SIG-M5 treated with dmso at 0.1 percent for 504 hours (cell line): Measurements from ENCODE around the gene ANGPTL5.
"Not testable (repeated sequence)": the region's sequence is repeated elsewhere in the genome, so short reads cannot be mapped to it uniquely, and the experiment has no call there.

ENCODE experiments used
- DNase-seq: peaks from one replicate; lab custom pipeline; 2025; ENCODE audit not compliant: unreplicated experiment; lab: John Stamatoyannopoulos, UW

Gene ANGPTL5

DNA sequence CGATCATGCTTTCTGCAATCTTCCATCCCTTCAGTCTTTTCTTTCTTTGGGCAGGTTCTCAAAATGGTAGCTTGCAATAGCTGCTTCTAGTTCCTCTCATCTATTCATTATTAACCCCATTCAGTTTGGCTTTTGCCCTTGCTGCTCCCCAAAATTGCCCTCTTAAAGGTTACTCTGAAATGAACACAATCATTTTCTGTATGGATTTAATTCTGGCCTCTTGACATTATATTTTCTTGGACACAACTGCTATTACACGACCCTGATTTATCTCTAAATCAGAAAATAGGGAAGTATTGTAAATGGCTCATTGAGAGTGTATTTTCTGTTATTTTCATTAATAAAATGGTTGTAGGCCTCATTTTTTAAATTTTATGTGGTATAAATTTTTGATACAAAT lies at the start of gene ANGPTL5:
Gene ANGPTL5 (minus strand): TSS at position 101 of the 400 bp plus-strand sequence. CDS start 8,613 bp downstream, outside the sequence.
- no peak for DNase-seq

DNA sequence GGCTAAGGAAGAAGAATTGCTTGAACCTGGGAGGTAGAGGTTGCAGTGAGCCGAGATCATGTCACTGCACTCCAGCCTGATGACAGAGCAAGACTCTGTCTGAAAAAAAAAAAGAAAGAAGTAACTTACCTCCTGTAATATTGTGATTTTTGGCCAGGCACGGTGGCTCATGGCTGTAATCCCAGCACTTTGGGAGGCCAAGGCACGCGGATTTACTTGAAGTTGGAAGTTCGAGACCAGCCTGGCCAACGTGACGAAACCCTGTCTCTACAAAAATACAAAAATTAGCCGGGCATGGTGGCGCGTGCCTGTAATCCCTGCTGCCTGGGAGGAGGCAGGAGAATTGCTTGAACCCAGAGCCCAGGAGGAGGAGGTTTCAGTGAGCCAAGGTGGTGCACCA lies 47.9 kb upstream of the ANGPTL5 start:
- not testable (repeated sequence) for DNase-seq

DNA sequence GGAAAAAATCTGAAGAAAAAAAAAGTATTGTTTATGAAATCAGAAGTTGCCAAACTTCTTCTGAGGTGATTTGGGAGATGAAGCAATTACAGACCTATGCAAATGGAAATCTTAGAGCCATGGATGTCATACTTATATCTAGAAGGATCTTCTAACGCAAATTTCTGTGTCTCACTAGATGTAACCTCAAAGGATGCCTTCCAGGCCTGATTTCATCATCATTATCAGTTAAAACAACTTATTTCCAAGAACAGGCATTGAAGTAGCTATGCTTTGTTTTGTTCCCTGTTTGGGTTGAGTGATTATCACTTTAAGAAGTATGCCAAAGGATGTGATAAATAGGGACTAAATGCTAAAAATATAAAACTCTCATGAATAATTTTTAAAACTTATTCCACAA lies 43.9 kb upstream of the ANGPTL5 start:
- no peak for DNase-seq

DNA sequence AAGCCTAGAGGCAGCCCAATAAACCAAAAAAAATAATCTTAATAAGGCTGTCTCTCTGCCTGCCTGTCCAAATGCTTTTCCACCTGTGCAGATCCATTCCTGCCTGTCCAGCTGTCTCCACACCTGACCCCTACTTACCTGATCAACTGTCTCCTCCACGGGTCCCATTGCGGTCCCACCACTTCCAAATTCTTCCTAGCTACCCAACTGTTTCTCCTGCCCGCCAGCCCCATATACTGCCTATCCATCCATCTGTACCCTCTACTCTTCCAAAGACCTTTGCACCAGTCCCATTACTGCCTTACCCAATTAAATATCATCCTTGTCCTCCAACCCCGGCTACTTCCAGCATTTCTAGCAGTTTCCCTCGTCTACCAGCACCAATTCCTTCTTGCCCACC lies 39.4 kb upstream of the ANGPTL5 start:
- no peak for DNase-seq

DNA sequence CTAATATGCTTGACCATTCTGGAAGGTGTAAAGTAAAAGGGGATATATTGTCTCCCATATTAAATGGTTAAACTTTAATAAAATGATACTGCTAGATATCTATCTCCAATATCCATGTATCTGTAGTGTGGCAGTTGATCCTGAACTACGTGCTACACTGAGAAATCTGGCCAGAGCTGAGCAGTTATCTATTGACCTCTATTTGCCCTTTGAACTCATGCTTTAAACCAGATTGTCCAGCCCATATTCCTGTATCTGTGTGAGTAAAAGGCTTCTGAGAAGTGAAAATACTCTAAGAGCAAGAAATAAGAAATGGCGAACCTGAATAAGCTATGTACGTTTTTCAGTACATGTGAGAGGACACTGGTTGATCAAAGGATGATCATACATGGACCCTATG lies 39.0 kb upstream of the ANGPTL5 start:
- no peak for DNase-seq

DNA sequence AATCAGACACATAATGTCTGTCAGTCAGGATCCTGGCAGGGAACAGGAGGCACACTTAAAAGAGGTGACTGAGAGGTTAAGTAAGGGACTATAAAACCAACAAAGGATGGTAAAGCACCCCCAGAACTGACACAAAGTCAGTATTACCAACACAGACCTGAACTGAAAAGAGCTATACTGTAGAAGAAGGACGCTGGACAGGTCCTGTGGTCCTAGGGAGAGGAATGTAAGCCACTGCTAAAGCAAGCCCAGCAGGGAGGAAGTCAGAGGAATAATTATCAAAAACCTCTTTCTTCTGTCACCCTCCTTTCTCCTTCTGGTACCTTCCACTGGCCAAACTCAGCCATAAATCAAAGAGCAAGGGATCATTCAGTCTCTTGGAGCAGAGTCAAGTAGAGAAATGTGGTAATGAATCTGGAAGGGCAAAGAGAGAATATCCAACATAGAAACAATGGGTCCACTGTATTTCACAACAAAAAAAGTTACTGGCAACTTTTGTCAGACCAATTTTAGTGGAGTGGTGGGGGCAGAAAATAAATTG lies 33.4 kb upstream of the ANGPTL5 start:
- no peak for DNase-seq

DNA sequence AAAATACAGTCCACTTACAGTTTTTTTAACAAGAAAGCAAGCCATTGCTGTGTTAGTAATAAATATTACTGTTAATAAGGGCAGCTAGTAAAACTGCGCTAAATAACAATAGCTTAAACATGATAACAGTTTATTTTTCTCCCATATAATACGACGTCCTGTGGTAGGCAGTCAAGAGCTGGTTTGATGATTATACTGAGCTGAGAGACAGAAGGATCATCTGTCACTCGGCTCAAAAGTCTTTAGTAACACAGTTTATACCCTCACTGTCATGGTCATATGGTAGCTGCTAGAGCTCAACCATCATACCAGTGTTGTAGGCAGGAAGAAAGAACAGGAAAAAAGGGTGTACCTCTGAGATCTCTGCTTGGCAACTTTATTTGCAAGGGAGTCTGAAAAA lies 29.1 kb upstream of the ANGPTL5 start:
- DNase-seq: no peak

DNA sequence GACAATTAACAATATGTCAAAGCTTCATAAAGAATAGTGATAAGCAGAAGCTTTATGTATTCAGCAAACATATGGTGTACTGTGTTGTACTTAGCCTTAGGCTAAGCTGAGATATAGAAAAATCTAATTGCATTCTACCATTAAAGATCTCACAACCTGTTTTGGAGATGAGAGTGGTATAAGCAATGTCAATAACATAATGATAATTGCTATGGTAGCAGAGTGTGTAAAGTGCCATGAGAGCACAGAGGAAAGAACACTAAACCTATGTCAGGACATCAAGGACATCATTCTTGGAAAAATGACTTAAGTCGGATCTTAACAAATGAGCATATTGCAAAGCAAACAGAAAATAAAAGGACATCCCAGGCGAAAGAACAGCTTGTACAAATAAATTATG lies 28.6 kb upstream of the ANGPTL5 start:
- DNase-seq: no peak

DNA sequence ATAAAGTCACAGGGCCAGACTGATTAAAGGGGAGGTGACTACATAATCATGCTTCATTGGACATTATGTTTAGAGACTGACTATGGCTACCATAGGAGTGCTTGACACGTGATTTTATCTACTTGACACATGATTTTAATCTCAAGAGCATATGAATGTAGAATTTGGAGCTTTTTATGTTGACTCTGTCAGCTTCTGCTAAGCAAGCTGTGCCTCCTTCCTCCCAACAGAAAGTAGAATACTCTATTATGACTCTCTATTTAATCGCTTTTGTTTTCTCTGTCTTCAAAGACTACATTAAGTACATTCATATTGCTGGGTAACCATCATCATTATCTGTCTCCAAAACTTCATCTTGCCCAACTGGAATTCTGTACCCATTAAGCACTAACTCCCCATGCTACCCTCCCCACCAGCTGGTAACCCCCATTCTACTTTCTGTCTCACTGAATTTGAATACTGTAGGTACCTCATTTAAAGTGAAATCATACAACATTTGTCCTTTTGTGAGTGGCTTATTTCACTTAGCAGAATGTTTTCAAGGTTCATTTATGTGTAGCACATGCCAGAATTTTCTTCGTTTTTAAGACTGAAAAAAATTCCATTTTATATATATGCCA lies 24.7 kb upstream of the ANGPTL5 start:
- DNase-seq: no peak

DNA sequence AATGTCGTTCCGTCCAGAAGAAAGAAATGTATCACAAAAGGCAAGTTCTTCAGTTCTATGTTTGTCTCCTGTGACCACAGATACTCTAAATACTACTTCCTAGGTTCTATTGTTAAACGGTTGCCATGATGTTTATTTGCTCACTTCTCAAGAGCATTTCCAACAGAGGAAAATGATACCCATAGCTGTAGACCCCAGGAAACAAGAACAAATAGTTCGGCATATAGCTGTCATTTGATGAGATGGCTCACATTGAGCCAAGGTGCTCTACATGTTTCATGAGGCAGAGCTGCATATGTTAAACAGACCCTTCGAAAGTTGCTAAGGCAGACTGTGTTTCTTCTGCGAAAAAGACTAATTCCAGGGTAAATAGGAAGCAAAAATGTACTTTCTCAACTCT lies 15.4 kb upstream of the ANGPTL5 start:
- DNase-seq: no peak

DNA sequence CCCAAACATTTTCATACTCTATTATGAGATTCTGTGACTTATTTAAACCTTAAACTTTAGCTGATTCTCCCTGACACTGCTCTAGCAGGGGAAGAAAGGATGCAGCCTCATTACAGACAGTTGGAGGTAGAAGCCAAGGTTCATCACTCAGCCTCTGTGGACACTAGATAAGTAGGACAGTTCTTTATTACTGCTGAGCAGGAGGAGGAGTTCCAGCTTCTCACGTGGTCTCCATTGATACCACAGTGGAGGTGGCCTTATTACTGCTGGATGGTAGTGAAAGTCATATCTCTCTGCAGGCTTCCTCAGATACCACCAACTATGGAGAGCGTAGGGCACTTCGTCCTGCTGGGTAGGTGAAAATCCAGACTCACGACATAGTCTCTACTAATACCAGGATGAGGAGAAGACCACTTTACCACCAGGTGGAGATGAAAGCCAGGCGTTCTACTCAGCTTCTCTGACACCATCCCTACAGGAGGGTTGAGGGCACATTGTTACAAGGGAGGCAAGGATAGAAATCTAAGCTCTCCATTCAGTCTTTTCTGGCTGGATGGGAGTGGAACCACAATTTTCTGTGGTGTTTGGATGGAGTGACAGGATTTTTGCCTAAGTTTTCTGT lies 13.1 kb upstream of the ANGPTL5 start:
- DNase-seq: no peak

DNA sequence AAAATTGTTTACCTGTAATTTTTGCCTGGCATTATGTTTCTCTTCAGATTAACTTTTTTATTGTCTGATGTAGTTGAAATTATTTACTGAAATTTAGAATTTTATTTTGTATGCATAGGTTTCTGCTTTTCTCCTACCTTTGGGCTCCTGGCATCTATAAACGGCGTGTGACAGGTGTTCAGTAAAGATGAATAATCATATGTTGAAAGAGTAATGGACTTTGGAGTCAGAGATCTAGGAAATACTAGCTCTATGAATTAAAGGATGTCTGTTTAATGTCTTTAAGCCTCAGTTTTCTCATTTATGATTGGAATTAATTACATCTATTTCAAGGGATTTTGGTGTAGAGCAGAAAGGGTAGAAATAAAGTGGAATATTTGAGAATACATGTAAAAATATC lies 7.2 kb upstream of the ANGPTL5 start:
- no peak for DNase-seq

DNA sequence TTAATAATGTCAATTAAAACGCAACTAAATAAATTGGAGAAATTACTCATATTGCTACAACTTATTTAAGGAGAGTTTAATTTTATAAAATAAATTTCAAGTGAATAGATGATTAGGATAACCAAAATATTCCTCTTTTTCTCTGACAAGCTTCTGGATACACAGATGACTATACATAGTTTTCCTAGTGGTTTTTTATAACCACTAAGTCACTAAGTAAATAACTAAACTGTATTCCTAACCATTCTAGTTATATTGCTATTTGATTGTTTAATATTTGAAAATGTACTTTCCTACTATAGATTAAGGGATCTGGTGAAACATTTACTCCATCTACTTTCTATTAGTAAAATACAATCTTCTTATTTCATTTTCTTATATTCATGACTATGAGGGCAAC lies 4.7 kb upstream of the ANGPTL5 start:
- no peak for DNase-seq

DNA sequence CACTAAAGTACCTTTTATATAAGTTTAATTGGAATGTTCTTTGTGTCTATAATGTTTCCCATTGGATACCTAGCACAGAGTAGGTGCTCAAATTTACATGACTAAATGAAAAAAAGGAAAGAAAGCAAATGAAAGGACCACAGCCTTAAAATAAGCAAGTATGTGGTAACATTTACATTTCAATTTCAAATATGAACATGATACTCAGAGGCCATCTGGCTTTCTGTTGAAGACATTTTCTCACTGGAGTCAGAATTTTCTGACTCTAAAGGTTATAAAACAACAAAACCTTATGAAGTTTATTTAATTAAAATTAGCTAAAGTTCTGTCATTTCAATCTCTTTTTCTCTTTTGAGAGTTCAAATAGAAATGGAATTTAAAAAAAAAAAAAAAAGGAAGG lies 904 bp upstream of the ANGPTL5 start:
- DNase-seq: no peak

DNA sequence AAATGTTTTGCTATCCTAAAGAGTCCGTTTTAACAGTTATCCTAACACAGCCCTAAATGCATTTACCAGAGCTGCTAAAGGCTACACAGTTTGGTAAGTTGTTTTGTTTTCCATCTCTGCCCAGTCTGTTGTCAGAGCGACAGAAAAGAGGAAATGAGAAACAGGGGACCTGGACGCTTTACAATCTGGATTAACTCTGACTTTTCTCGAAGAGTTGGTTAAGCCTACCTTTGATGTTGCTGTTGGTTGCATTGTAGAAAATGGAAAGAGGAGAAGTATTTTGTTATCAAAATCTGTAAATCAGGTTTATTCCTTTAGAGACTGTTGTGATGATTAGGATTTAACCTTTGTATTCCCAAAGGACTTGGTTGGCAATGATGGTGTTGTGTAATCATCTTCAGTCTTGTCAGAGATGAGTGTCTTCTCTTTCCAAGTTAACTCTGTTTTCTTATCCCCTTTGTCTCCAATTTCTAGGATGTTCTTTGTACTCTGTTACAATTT lies 481 bp downstream of the ANGPTL5 start:
- DNase-seq: peak; percentile 54

DNA sequence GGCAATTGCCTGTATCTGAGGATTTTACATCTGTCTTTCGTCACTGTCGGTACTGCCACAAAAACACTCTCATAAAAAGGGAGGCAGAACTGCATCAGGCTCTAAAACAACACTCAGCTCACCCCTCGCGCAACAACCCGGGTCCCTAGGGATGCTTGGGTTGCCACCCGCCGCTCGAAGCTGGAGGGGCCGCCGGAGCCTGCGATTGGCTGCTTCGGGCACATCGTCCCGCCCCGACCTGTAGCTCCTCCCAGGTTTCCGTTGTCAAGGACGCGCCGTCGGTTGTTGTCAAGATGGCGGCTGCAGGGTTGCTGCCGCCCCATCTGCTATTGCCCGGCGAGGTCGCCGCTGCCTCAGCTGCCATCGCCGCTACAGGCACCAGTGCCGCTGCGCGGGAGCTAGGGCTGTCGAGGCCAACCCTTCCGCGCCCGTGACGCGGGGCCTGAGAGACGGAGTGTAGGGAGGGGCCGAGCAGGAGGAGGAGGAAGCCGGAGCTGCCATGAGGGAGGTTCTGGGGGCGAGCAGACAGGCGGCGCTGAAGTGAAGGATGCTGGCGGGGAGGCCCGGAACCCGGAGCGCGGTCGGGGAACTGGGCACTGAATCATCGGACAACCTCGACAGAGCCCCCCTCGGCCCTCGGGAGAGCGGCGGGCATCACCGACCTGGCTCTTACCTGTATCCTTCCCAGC lies 1.4 kb downstream of the ANGPTL5 start, which contains the start of gene CEP126:
Gene CEP126 (plus strand): TSS at position 273 of the 689 bp plus-strand sequence. CDS start 275 bp downstream, at position 548.
- DNase-seq: peak; percentile 69

DNA sequence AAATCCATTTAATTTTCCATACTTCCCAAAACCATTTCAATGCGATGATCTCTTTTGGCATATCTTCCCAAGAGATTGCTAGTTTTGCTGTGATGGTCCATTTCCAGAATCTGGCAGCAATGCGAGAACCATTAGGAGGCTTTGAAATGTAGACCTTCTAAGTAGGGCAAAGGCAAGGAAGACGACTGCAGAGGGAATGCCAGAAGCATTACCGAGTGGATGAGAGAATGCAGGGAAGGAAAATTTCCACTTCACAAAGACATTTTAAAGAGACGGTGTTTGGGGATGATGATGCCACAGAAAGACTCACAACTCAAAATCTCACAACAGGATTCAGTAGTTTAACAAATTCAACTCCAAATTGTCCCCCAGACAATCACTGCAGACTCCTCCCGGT lies 2.0 kb downstream of the ANGPTL5 start:
- DNase-seq: no peak

DNA sequence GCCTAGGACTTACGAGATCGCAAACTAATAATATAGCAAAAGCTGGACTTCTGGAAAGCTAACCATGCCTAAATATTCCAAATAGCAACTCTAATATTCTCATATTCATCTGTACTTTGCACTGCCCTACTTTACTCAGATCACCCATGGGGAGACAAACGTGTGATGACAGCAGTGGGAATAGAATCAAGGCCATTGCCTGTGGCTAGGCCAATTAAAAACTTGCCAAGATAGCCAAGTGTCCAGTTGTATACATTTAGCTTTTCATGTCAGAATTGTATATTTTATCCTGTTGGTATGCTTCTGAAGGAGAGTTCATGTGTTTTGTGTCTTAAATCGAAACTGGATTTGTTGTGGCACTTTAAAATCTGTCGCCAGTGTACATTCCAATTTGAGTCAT lies 2.7 kb downstream of the ANGPTL5 start:
- no peak for DNase-seq

DNA sequence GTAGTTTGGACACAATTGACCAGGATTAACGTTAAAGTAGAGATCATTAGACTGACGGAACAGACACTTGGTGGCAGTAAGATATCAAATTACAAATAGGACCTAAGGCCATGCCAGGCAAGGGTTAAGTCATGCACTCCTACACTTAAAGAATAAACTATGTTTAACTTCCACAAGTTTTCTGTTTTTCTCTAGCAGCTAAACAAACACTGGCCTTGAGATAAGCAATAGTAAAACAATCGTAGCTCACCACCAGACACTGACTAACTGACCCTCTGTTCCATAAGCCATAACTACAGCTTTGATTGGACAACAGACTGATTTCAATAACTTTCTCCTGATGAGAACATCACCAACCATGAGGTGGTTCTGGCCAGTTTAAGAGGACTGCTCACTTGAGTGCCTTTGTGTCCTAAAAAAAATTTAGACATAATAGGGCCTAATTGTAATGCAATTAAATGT lies 3.5 kb downstream of the ANGPTL5 start:
- DNase-seq: no peak

DNA sequence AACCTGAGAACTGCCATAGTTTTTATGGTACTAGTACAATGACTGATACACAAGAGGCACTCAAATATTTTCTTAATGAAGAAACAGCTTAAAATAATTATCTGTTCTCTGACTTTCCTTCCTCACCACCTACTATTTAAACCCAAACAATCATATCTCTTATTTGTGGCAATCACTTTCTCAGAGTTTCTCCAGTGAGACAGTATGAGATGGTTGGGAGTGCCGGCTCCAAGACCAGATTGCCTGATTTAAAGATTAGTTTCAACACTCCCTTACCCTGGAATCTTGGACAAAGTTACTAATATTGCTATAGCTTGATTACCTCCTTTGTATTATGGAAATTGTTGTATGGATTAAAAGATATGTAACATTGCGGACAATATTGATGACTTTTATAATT lies 7.2 kb downstream of the ANGPTL5 start:
- DNase-seq: no peak

DNA sequence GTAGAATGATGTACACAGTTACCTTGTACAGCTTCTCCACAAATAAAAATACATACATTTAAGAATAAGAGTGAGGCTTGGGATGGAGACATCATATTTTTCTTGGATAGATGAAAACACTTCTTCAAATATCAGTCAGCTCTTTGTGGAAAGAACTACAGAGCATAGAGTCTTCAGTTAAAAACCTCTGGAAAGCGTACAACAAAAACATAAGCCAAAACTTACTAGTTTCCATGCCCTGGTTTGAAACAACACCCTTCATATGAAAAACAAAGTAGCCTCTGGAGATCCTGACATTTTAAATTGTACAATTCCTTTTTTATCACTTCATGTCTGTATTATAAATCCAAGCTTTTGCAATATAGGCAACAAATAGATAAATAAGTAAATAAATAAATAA lies 8.5 kb downstream of the ANGPTL5 start:
- DNase-seq: no peak

DNA sequence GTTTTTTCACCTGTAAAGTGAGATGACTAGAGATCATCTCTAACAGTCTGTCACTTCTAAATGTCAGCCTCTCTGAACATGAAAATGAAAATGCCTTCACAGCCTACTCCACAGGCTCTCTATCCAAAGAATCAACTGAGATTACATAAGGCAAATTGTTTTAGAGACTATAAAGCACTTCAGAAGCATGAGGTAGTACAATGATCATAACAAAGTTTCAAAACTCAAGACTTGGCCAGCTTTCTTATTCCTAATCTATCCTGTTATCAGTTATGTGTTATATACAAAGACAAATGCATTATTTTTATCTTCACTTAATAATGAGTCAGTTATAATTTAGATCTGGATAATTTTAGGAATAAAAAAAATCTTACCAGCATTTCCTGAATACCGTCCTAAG lies 21.8 kb downstream of the ANGPTL5 start:
- DNase-seq: no peak
